Endothelial cell of umbilical vein (primary cell): Measurements from ENCODE around the gene LPP.

Experiments used
- EZH2 ChIP-seq: IDR thresholded peaks from 2 replicates; pipeline ENCODE4 v1.6.1; 2012; ENCODE audit warnings: borderline replicate concordance, low read depth, mild to moderate bottlenecking, moderate library complexity, low read length, inconsistent platforms; ENCODE audit not compliant: severe bottlenecking
- FOS ChIP-seq: IDR thresholded peaks from 2 replicates; pipeline ENCODE4 v1.6.1; 2011; ENCODE audit warnings: mild to moderate bottlenecking, low read length, moderate library complexity, borderline replicate concordance; ENCODE audit not compliant: insufficient read depth
- GATA2 ChIP-seq: IDR thresholded peaks from 2 replicates; pipeline ENCODE4 v1.7.0; 2011; ENCODE audit warnings: low read depth, mild to moderate bottlenecking, moderate library complexity, mixed read lengths, low read length; ENCODE audit not compliant: insufficient read length, insufficient read depth
- JUN ChIP-seq: IDR thresholded peaks from 2 replicates; pipeline ENCODE4 v1.6.1; 2011; ENCODE audit warnings: borderline replicate concordance, low read depth; ENCODE audit not compliant: insufficient read length, insufficient read depth
- MYC ChIP-seq: IDR thresholded peaks from one replicate; pipeline ENCODE4 v1.6.1; 2011; ENCODE audit warnings: mild to moderate bottlenecking, low read depth, low read length
- POLR2A ChIP-seq: IDR thresholded peaks from 2 replicates; pipeline ENCODE4 v1.6.1; 2012; ENCODE audit warnings: low read depth, mild to moderate bottlenecking, control low read depth, low read length
- POLR2AphosphoS5 ChIP-seq: IDR thresholded peaks from 2 replicates; pipeline ENCODE4 v1.6.1; 2012; ENCODE audit warnings: low read depth, mild to moderate bottlenecking, control low read depth, low read length, moderate library complexity; ENCODE audit not compliant: insufficient read depth
- TF ChIP-seq, protein P1 (sequence below), 2 donors: IDR thresholded peaks; 1 replicate in 1 of 2; 2 replicates in 1 of 2; pipeline ENCODE4 v1.5.1; 2011; ENCODE audit warnings: low read length in 2 of 2, mild to moderate bottlenecking in 2 of 2, moderate library complexity in 2 of 2, control low read depth in 1 of 2, inconsistent platforms in 1 of 2, low read depth in 1 of 2; ENCODE audit not compliant: insufficient read depth in 1 of 2; ENCODE audit errors: extremely low read depth in 1 of 2
- TF ChIP-seq, protein P2 (sequence below): IDR thresholded peaks from 2 replicates; pipeline ENCODE4 v1.6.1; 2011; ENCODE audit not compliant: insufficient read depth, insufficient read length

DNA sequence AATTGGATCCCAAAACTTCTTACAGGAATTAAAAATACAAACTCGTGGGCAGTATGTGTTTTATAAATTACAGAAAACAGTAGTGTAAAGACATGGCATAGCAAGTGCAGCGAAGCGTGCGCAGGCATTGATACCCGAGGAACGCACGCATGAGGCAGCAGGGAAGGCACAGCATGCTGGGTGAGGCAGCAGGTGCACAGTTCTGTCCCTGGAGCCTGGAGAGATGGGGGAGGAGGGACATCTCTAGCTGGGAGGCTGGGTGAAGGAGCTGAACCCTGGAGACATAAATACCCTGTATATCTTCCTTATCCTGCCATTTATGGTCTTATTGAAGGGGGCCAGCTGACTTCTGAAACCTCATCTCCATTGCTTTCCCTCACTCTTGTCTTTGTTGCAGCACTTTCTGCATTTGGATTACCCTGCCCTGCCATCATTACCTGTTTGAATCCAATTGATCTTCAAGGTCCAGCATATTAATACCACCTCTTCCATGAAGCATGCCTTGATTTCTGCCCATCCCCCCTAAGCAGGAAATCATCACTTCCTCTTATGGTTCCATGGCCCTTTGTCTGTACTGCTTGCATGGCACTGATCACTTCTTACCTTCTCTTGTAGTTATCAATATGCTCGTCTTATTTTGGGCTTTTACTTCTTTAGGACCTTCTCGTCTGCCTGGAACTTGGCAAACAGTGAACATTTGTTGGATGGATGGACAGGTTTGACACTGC is 20.5 kb downstream of the LPP start:
- TF ChIP-seq EZH2 (no peak), MYC (no peak), POLR2AphosphoS5 (no peak), JUN (no peak), POLR2A (no peak), FOS (no peak), GATA2 (no peak)
- TF ChIP-seq, protein P1, sequence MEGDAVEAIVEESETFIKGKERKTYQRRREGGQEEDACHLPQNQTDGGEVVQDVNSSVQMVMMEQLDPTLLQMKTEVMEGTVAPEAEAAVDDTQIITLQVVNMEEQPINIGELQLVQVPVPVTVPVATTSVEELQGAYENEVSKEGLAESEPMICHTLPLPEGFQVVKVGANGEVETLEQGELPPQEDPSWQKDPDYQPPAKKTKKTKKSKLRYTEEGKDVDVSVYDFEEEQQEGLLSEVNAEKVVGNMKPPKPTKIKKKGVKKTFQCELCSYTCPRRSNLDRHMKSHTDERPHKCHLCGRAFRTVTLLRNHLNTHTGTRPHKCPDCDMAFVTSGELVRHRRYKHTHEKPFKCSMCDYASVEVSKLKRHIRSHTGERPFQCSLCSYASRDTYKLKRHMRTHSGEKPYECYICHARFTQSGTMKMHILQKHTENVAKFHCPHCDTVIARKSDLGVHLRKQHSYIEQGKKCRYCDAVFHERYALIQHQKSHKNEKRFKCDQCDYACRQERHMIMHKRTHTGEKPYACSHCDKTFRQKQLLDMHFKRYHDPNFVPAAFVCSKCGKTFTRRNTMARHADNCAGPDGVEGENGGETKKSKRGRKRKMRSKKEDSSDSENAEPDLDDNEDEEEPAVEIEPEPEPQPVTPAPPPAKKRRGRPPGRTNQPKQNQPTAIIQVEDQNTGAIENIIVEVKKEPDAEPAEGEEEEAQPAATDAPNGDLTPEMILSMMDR (IDR thresholded peaks at IDR 0.05; ENCODE audit: extremely low read depth in 1 of 2, insufficient read depth in 1 of 2, low read depth in 1 of 2, low read length in 2 of 2) = no peak
- TF ChIP-seq, protein P2, sequence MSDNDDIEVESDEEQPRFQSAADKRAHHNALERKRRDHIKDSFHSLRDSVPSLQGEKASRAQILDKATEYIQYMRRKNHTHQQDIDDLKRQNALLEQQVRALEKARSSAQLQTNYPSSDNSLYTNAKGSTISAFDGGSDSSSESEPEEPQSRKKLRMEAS = no peak
